ENCODE data around the gene NDP.

- TF ChIP-seq SUZ12 (IDR thresholded peaks at IDR 0.05; ENCODE audit: extremely low read depth, insufficient read depth, insufficient read length) (no peak), YY1 (IDR thresholded peaks at IDR 0.05; ENCODE audit: insufficient read depth, insufficient read length) (no peak)
Measured at GRCh38 chrX:43985511-43985910, 12.3 kb upstream of the NDP start.

Measured in NT2/D1 (cell line).